Measurements from ENCODE around the gene ZACN.

ZACN gene

DNA sequence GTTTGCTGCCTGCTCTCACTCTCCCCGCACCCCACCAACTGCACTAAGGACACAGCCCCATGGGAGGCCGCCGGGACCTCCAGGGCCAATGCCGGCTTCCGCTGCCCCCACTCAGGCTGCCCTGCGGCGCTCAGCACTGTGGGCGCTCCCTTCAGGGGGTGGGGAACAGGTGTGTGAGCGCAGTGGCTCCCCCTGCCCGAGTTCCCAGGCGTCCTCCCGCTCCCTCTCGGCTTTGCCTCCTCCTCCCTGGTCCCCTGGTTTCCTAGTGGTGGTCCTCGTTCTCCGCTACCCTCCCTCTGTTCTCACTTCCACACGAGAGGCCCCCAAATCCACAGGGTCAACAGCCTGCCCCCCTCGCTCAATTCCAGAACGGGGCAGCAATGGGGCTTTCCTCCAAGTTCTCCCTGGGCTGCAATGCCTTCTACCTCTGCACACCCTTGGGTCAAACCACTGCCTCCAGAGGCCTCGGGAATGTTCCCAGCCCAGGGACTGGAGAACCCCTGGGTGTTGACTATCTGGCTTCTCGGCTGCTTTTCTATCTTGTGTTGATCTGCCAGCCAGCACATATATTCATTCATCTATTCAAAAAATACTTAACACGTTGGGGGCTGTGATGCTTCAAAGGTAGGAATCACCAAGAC, 52.2 kb downstream of the ZACN start:
- H3K4me3 ChIP-seq (ENCODE audit: low read length): no peak overlapping the region
- TF ChIP-seq, protein P1, sequence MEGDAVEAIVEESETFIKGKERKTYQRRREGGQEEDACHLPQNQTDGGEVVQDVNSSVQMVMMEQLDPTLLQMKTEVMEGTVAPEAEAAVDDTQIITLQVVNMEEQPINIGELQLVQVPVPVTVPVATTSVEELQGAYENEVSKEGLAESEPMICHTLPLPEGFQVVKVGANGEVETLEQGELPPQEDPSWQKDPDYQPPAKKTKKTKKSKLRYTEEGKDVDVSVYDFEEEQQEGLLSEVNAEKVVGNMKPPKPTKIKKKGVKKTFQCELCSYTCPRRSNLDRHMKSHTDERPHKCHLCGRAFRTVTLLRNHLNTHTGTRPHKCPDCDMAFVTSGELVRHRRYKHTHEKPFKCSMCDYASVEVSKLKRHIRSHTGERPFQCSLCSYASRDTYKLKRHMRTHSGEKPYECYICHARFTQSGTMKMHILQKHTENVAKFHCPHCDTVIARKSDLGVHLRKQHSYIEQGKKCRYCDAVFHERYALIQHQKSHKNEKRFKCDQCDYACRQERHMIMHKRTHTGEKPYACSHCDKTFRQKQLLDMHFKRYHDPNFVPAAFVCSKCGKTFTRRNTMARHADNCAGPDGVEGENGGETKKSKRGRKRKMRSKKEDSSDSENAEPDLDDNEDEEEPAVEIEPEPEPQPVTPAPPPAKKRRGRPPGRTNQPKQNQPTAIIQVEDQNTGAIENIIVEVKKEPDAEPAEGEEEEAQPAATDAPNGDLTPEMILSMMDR (conservative IDR thresholded peaks at IDR 0.05; ENCODE audit: low read length): no peak
- no peak for DNase-seq (ENCODE audit: low read depth)

DNA sequence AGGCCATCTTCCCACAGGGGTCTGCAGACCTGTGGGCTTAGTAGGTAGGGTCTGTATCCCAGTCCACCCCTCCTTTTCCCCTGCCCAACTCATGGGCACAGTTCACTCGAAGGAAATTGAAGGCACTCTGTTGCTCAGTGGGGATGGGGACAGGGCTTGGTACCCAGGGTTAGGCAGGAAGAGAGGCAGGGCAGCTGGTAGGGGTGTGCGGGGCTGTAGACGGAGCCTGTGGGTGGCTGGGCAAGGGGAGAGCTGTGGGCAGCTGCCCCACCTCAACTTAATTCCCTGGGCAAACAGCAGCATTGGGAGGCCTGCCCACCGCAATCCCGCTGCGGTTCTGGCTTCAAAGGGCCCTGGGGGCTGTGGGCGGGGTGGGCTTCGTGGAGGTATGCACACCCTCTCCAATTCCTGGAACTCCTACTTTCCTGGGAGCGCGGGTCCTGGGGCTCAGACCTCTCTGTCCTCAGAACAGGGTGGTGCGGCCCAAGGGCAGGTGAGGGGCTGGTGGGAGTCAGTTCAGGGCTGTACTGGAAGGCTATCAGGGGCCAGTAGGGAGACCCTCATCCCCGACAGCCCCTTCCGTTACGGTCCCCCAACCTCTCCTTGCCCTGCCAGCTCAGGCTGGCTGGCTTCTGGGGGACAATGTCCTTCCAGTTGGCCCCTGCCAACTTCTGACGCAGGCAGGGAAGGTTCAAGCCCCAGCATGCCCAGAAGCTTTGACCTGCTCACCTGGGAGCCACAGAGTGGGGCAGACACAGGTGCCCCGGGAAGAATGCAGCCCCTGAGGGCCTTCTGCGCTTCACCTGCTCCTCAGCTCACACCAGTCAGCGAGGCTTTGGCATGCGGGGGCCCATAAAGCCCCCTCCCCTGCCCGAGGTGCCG, 53.0 kb downstream of the ZACN start:
- no peak for DNase-seq (ENCODE audit: low read depth)
- TF ChIP-seq, protein P1 (conservative IDR thresholded peaks at IDR 0.05; ENCODE audit: low read length): no peak

More for the DNA sequence above, 53.0 kb downstream of the ZACN start:
- no peak overlapping the region for H3K4me3 ChIP-seq (ENCODE audit: low read length)

All from AG10803 (cell line).